AG09319 (cell line): Measurements from ENCODE around the gene AREG.

Experiments used
- DNase-seq: peaks from one replicate; pipeline ENCODE4 v3.0.0-alpha.2; 2010; ENCODE audit warnings: low read depth; ENCODE audit errors: extremely low read depth
- CTCF ChIP-seq: IDR thresholded peaks from 2 replicates; pipeline ENCODE4 v1.5.1; 2011; ENCODE audit warnings: low read depth, mild to moderate bottlenecking, inconsistent platforms, low read length, moderate library complexity

AREG gene

GRCh38 chr4:74433541-74434172 lies 11.3 kb upstream of the AREG start:
- TF ChIP-seq CTCF: no peak
- no peak for DNase-seq

- TF ChIP-seq CTCF: no peak
- DNase-seq: no peak
Observed at GRCh38 chr4:74435296-74435695, 9.6 kb upstream of the AREG start.

GRCh38 chr4:74437866-74438265 lies 7.1 kb upstream of the AREG start:
- no peak for DNase-seq
- TF ChIP-seq CTCF: no peak

- TF ChIP-seq CTCF: no peak
- no peak for DNase-seq
Observed at GRCh38 chr4:74438661-74439060, 6.3 kb upstream of the AREG start.

- no peak for DNase-seq
- no peak for TF ChIP-seq CTCF
Observed at GRCh38 chr4:74439952-74440351, 5.0 kb upstream of the AREG start.

GRCh38 chr4:74440356-74440755 lies 4.6 kb upstream of the AREG start:
- TF ChIP-seq CTCF: no peak
- DNase-seq: no peak

- DNase-seq: no peak
- TF ChIP-seq CTCF: no peak
Observed at GRCh38 chr4:74441744-74442143, 3.2 kb upstream of the AREG start.
